B cell (primary cell): ENCODE data around the gene CAPN10. TPM values are rescaled to one million over a fixed set of nuclear protein-coding genes. Genes with fewer than 3 reads are reported as not detected.

ENCODE experiments used
- ATAC-seq: fragments of 200-7000 bp; cut with Tn5 transposase; one replicate; pipeline ENCODE4 v1.10.0; 2021; ENCODE audit warnings: low read depth, mild to moderate bottlenecking, moderate number of reproducible peaks, moderate library complexity
- CTCF ChIA-PET: fragments of 350-600 bp; sonication (Branson Sonifier 250); formaldehyde crosslinking; loops from one replicate; lab custom pipeline; 2021; ENCODE audit warnings: antibody characterized with exemption, inconsistent platforms; lab: Charles Lee
- POLR2A ChIA-PET: fragments of 350-600 bp; sonication (Branson Sonifier 250); formaldehyde crosslinking; loops from one replicate; lab custom pipeline; 2021; ENCODE audit warnings: antibody characterized with exemption; lab: Charles Lee
- DNase-seq: peaks from one replicate; pipeline ENCODE4 v3.0.0; 2013
- H2AFZ ChIP-seq: 2 replicates; pipeline ENCODE4 v1.6.1; 2012; ENCODE audit warnings: mild to moderate bottlenecking, low read depth, low read length; ENCODE audit not compliant: insufficient read depth, poor library complexity, severe bottlenecking
- H3K27ac ChIP-seq, 2 donors: 1 replicate in 1 of 2; 2 replicates in 1 of 2; pipeline ENCODE4 v1.5.1; 2012 to 2013; ENCODE audit warnings: low read length in 2 of 2, mild to moderate bottlenecking in 2 of 2, moderate library complexity in 1 of 2
- H3K27me3 ChIP-seq, 4 experiments: fragments of 200-600 bp in 1 of 4; sonication (generic) in 1 of 4; replicated peaks in 1 of 4; 1 replicate in 2 of 4; 2 replicates in 2 of 4; pipeline versions ENCODE4 v1.6.1 to v1.7.0; 2013 to 2016; ENCODE audit warnings: low read length in 3 of 4, mild to moderate bottlenecking in 2 of 4, mixed read lengths in 1 of 4, moderate library complexity in 1 of 4; ENCODE audit not compliant: insufficient read depth in 4 of 4, control insufficient read depth in 3 of 4; ENCODE audit errors: control extremely low read depth in 1 of 4
- H3K36me3 ChIP-seq, 2 experiments: replicated peaks in 1 of 2; 1 replicate in 1 of 2; 2 replicates in 1 of 2; pipeline versions ENCODE4 v1.6.1 to v1.7.1; 2013; ENCODE audit warnings: low read length in 1 of 2; ENCODE audit not compliant: insufficient read depth in 2 of 2, control insufficient read depth in 1 of 2; ENCODE audit errors: control extremely low read depth in 1 of 2, extremely low read depth in 1 of 2
- H3K4me1 ChIP-seq, 2 donors: fragments of 200-600 bp in 1 of 2; sonication (generic) in 1 of 2; 1 replicate in 1 of 2; 2 replicates in 1 of 2; pipeline versions ENCODE4 v1.5.1 to v1.6.1; 2013 to 2017; ENCODE audit warnings: low read length in 2 of 2; ENCODE audit not compliant: control insufficient read depth in 2 of 2, insufficient read depth in 2 of 2
- H3K4me2 ChIP-seq: replicated peaks from 2 replicates; pipeline ENCODE3; 2012; ENCODE audit warnings: mild to moderate bottlenecking, low read depth, low read length; ENCODE audit not compliant: poor library complexity, severe bottlenecking
- H3K4me3 ChIP-seq, 5 experiments: fragments of 200-600 bp in 1 of 5; sonication (generic) in 1 of 5; 1 replicate in 3 of 5; 2 replicates in 2 of 5; pipeline versions ENCODE4 v1.5.1 to v1.7.0; 2011 to 2016; ENCODE audit warnings: low read length in 4 of 5, mild to moderate bottlenecking in 4 of 5, low read depth in 2 of 5, control low read depth in 1 of 5, moderate library complexity in 1 of 5; ENCODE audit not compliant: insufficient read depth in 1 of 5; ENCODE audit errors: control extremely low read depth in 1 of 5, extremely low read depth in 1 of 5
- H3K79me2 ChIP-seq: fragments of 200-600 bp; sonication (generic); one replicate; pipeline ENCODE4 v1.6.0; 2016; ENCODE audit warnings: low read length; ENCODE audit not compliant: control insufficient read depth, insufficient read depth
- H3K9ac ChIP-seq: fragments of 200-600 bp; sonication (generic); 2 replicates; pipeline ENCODE4 v1.6.1; 2017; ENCODE audit warnings: mild to moderate bottlenecking, low read length, moderate library complexity
- H3K9me3 ChIP-seq, 3 donors: one replicate each; pipeline versions ENCODE4 v1.6.1 to v1.7.1; 2013; ENCODE audit warnings: low read length in 2 of 3; ENCODE audit not compliant: control insufficient read depth in 2 of 3, insufficient read depth in 1 of 3; ENCODE audit errors: control extremely low read depth in 1 of 3
- H4K20me1 ChIP-seq: 2 replicates; pipeline ENCODE4 v1.6.0; 2012; ENCODE audit warnings: mild to moderate bottlenecking, low read length; ENCODE audit not compliant: insufficient read depth, control insufficient read depth, poor library complexity, severe bottlenecking
- H3K27ac Mint-ChIP-seq: one replicate; pipeline ENCODE4 v1.8.0; 2021; ENCODE audit warnings: mixed read lengths
- H3K27me3 Mint-ChIP-seq: one replicate; pipeline ENCODE4 v1.8.0; 2021; ENCODE audit warnings: mixed read lengths
- H3K4me1 Mint-ChIP-seq: one replicate; pipeline ENCODE4 v1.8.0; 2021; ENCODE audit warnings: mixed read lengths
- H3K4me3 Mint-ChIP-seq: one replicate; pipeline ENCODE4 v1.8.0; 2021; ENCODE audit warnings: mixed read lengths
- H3K9me3 Mint-ChIP-seq: one replicate; pipeline ENCODE4 v1.8.0; 2022; ENCODE audit warnings: mixed read lengths; ENCODE audit not compliant: insufficient read depth
- EZH2 ChIP-seq: IDR thresholded peaks from 2 replicates; pipeline ENCODE4 v1.6.1; 2012; ENCODE audit warnings: borderline replicate concordance, low read depth, mild to moderate bottlenecking, moderate library complexity, low read length; ENCODE audit not compliant: insufficient read depth, poor library complexity, severe bottlenecking
- WGBS: methylation state at CpG from one replicate; pipeline ENCODE4 v1.1.5; 2013; ENCODE audit warnings: missing lambda C conversion rate; ENCODE audit not compliant: insufficient coverage; 5-methylcytosine and 5-hydroxymethylcytosine counted together
- intact Hi-C: fragments of 100-400 bp; cut with micrococcal nuclease; formaldehyde crosslinking; loops from one replicate; pipeline ENCODE4 v1.10.0; 2022
- polyA plus RNA-seq: library from polyadenylated mRNA; depleted of rRNA; stranded (reverse); fragments of >200 nt; gene quantifications from 2 replicates; pipeline ENCODE4 v1.2.3, GENCODE V29; 2012
- total RNA-seq, 2 donors: library from RNA; stranded (reverse); fragments of 120-200 nt in 1 of 2; gene quantifications; 1 replicate in 1 of 2; 2 replicates in 1 of 2; pipeline versions ENCODE4 v1.2.3 to v1.2.4, GENCODE V29; 2013 to 2022
- TF ChIP-seq, protein P1 (sequence below): fragments of 200-600 bp; IDR thresholded peaks from one replicate; pipeline ENCODE4 v1.8.0; 2022; ENCODE audit warnings: antibody characterized with exemption, mild to moderate bottlenecking

The CAPN10 gene
- total and polyA plus RNA-seq, 2 donors (not counting 1 experiment from before 2014, with no cell fraction given): 73.4 to 92.1 TPM

DNA sequence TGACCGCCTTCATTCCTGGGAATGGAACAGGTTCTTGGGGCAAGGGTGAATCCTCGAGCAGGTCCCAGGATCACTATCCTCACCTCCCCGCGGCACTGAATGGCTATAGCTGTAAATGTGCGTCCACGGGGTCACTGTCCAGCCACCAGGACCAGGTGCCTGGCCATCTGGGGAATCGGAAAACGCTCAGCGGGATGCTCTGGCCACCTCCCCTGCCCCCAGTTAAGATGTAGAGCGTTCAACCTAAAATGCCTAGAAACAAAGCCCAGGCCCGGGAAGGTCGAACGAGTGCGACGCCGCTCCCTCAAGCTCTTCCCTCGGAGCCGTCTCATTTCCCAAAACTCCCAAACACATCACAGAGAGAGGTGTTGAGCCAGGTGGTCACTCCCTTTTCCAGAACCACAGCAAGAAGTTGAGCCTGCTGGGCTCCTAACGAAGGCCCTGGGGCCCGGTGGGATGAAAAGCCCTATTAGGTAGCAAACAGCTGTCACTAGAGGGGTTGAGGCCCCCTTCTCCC is 795 bp upstream of the CAPN10 start:
- ATAC-seq (no peak), DNase-seq (no peak)
- peaks cover 54% of the 10 kb centered on the region for H3K4me1 Mint-ChIP-seq
- Histone ChIP-seq H3K9ac (peak overlapping the region; percentile 91), H3K79me2 (peaks cover 94% of the 10 kb centered on the region), H3K36me3 (peaks cover 0 to 7% of the 10 kb centered on the region in 2 experiments), H3K27me3 (no peaks in the 10 kb centered on the region), H3K4me2 (peak overlapping the region; percentile 94), H4K20me1 (peaks cover 78% of the 10 kb centered on the region), H2AFZ (peak overlapping the region; percentile 98), H3K4me1 (peaks cover 32 to 40% of the 10 kb centered on the region in 2 donors), H3K27ac (peak overlapping the region; percentile 95 to 97), H3K4me3 (peak overlapping the region; percentile 62 to 93 (median 89)), H3K9me3 (peaks cover 0 to 5% (median 0%) of the 10 kb centered on the region in 3 donors)
- H3K9me3 Mint-ChIP-seq: no peaks in the 10 kb centered on the region
- WGBS: 5% methylated on average over 20 of the region's 20 CpGs
- no peaks in the 10 kb centered on the region for H3K27me3 Mint-ChIP-seq
- CTCF ChIA-PET: interaction anchor here (1.3 to 7.2 kb wide), 7 partner anchors 9 to 73 kb away, joined by 3 to 126 read pairs (median 12); partner anchors contain the start of genes ANKMY1, DUSP28 and RNPEPL1
- TF ChIP-seq EZH2: no peak
- TF ChIP-seq, protein P1, sequence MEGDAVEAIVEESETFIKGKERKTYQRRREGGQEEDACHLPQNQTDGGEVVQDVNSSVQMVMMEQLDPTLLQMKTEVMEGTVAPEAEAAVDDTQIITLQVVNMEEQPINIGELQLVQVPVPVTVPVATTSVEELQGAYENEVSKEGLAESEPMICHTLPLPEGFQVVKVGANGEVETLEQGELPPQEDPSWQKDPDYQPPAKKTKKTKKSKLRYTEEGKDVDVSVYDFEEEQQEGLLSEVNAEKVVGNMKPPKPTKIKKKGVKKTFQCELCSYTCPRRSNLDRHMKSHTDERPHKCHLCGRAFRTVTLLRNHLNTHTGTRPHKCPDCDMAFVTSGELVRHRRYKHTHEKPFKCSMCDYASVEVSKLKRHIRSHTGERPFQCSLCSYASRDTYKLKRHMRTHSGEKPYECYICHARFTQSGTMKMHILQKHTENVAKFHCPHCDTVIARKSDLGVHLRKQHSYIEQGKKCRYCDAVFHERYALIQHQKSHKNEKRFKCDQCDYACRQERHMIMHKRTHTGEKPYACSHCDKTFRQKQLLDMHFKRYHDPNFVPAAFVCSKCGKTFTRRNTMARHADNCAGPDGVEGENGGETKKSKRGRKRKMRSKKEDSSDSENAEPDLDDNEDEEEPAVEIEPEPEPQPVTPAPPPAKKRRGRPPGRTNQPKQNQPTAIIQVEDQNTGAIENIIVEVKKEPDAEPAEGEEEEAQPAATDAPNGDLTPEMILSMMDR: no peak
- intact Hi-C loops: loop anchor here (1.0 to 2.0 kb wide), 5 partner anchors 19 to 923 kb away; partner anchors contain the start of genes COPS9 and STK25
- POLR2A ChIA-PET: interaction anchor here (0.8 to 3.7 kb wide), 8 partner anchors 17 to 730 kb away, joined by 3 to 97 read pairs (median 8); partner anchors contain the start of genes DUSP28, HDLBP, NDUFA10 and RNPEPL1
- H3K4me3 Mint-ChIP-seq: peak overlapping the region; percentile 91
- H3K27ac Mint-ChIP-seq: peak overlapping the region; percentile 94
